Adipocyte (in vitro differentiated cells): ENCODE results near the gene CRHR1.

ENCODE experiments used
- DNase-seq: peaks from one replicate; pipeline ENCODE4 v3.0.0-alpha.2; 2015; ENCODE audit warnings: low read depth
- H3K27me3 ChIP-seq: replicated peaks from 2 replicates; pipeline ENCODE4 v1.7.0; 2013; ENCODE audit warnings: mild to moderate bottlenecking, low read length, moderate library complexity; ENCODE audit not compliant: control insufficient read depth, insufficient read depth
- H3K36me3 ChIP-seq: 2 replicates; pipeline ENCODE4 v1.7.0; 2013; ENCODE audit warnings: low read length, mild to moderate bottlenecking, moderate library complexity; ENCODE audit not compliant: control insufficient read depth, insufficient read depth, severe bottlenecking
- H3K4me1 ChIP-seq: 2 replicates; pipeline ENCODE4 v1.7.0; 2013; ENCODE audit warnings: mild to moderate bottlenecking, low read length, moderate library complexity; ENCODE audit not compliant: control insufficient read depth, insufficient read depth
- H3K4me3 ChIP-seq: 2 replicates; pipeline ENCODE4 v1.7.0; 2013; ENCODE audit warnings: mild to moderate bottlenecking, low read length, moderate library complexity
- H3K9ac ChIP-seq: 2 replicates; pipeline ENCODE4 v1.7.0; 2013; ENCODE audit warnings: mild to moderate bottlenecking, low read length, moderate library complexity
- H3K9me3 ChIP-seq: 2 replicates; pipeline ENCODE4 v1.7.0; 2013; ENCODE audit warnings: mild to moderate bottlenecking, low read length, moderate library complexity; ENCODE audit not compliant: control insufficient read depth

CRHR1 gene

DNA sequence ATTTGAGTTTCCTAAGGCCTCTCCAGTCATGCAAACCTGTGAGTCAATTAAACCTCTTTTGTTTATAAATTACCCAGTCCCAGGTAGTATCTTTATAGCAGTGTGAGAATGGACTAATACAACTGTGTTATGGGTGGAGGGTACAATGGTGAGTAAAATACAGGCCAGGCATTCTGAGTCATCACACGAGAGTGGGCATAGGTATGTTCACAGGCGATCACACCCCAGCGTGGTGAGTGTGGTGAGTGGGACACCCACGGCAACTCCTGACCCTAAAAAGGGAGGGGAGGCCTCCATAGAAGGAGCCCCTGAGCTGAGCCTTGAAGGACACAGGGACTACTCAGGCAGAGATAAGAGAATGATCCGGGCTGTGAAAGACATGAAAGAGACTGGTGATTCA, 87.6 kb downstream of the CRHR1 start:
- Histone ChIP-seq H3K9ac (no peak overlapping the region), H3K36me3 (no peaks in the 10 kb centered on the region), H3K9me3 (no peaks in the 10 kb centered on the region), H3K4me3 (no peak overlapping the region), H3K27me3 (peaks cover 34% of the 10 kb centered on the region), H3K4me1 (peaks cover 13% of the 10 kb centered on the region)
- DNase-seq: no peak

DNA sequence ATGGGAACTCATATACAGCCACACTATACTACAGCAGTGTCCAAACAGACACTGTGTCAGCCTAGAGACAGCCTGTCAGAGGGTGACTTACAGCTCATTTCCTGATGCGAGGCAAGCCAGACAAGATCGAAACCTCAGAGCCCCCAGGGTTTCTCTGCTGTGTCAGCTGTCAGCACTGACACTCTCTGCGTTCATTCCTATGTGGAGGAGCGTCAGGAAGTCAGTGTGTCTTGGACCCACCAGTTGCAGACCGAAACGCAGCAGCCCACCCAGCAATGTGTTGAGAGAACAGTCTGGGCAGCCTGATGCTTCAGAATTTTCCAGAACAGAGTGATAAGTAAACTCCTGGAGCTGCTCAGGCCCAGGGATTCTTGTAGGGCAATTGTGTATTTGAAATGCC, 89.6 kb downstream of the CRHR1 start:
- no peaks in the 10 kb centered on the region for H3K36me3 ChIP-seq
- peaks cover 7% of the 10 kb centered on the region for H3K4me1 ChIP-seq
- H3K4me3 ChIP-seq: no peak overlapping the region
- H3K27me3 ChIP-seq: peaks cover 46% of the 10 kb centered on the region
- no peak for DNase-seq
- no peak overlapping the region for H3K9ac ChIP-seq
- peaks cover 8% of the 10 kb centered on the region for H3K9me3 ChIP-seq

DNA sequence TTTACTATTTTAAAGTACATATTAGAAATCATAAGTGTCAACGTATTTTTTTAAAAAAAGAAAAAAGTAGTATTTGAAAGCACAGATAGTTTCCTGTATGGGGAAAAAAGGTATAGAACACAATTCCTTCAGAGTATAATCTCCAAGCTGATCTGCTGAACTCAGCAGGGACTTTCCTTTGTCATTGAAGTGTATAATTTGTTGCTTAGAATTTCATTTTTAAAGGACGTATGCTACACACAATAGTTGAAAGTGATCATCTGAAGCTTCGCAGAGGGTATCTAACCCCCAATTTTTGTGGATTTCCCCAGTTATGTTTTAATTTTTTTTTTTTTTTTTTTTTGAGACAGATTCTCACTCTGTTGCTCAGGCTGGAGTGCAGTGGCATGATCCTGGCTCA, 90.0 kb downstream of the CRHR1 start:
- peaks cover 8% of the 10 kb centered on the region for H3K9me3 ChIP-seq
- peaks cover 5% of the 10 kb centered on the region for H3K4me1 ChIP-seq
- H3K27me3 ChIP-seq: peaks cover 46% of the 10 kb centered on the region
- no peaks in the 10 kb centered on the region for H3K36me3 ChIP-seq
- no peak for DNase-seq
- H3K4me3 ChIP-seq: no peak overlapping the region
- H3K9ac ChIP-seq: no peak overlapping the region

DNA sequence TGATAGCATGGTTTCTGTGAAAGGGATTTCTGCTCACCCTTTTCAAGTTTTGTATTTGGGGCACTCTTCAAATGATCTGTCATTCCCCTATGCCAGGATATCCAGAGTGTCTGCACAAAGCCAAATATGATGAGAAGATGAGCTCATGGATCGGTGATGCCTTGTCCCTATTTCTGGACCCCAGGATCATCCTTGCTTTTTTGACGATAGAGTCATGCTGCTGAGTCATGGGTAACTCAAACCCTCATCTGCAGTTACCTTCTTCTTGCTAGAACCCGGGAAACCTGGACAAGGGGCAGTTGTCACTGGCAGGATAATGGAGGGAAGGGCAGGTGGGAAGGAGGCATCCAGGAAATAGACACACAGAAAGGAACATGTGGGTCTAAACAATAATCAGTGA, 92.4 kb downstream of the CRHR1 start:
- no peak for DNase-seq
- H3K4me1 ChIP-seq: no peaks in the 10 kb centered on the region

DNA sequence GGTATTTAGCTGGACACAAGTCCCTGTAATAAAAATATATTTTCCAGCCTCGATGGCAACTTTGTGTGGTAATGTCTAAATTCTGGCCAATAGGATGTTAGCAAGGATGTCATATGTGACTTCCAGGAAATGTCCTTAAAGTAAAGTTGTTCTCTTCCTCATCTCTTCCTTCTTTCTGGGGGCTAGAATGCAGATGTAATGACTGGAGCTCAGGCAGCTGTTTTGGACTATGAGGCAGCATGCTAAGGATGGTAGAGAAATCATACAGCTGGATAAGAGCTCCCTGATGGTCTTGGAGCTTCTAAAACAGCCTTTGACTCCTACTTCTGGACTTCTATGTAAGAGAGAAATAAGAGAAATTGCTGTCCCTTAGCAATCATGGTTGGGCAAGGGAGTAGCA, 93.3 kb downstream of the CRHR1 start:
- H3K36me3 ChIP-seq: no peaks in the 10 kb centered on the region
- no peaks in the 10 kb centered on the region for H3K4me1 ChIP-seq
- H3K4me3 ChIP-seq: no peak overlapping the region
- peaks cover 48% of the 10 kb centered on the region for H3K27me3 ChIP-seq
- no peak for DNase-seq
- H3K9ac ChIP-seq: no peak overlapping the region
- peaks cover 11% of the 10 kb centered on the region for H3K9me3 ChIP-seq

More for the DNA sequence above, 92.4 kb downstream of the CRHR1 start:
- Histone ChIP-seq H3K4me3 (no peak overlapping the region), H3K27me3 (peaks cover 47% of the 10 kb centered on the region), H3K9me3 (peaks cover 10% of the 10 kb centered on the region), H3K36me3 (no peaks in the 10 kb centered on the region), H3K9ac (no peak overlapping the region)

DNA sequence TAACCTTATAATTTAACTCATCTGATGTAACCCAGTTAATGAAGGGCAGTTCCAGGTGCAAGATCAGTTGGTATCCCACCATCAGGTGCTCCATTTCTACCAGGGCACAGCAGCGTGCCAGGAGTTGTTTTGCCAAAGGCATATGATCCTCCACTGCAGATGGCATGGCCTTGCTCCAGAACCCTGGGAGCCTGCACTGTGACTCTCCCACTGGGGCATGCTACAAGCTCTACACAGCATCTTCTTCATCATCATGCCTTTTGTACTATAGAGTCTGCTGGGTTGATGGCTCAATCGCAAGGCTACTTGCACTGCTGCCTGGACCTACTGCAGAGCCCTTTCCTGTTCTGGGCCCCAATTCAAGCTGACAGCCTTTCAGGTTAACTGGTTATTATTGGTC, 98.9 kb downstream of the CRHR1 start:
- Histone ChIP-seq H3K9me3 (peaks cover 10% of the 10 kb centered on the region), H3K36me3 (no peaks in the 10 kb centered on the region), H3K9ac (no peak overlapping the region), H3K4me1 (no peaks in the 10 kb centered on the region), H3K4me3 (no peak overlapping the region), H3K27me3 (peaks cover 25% of the 10 kb centered on the region)
- DNase-seq: no peak
